Measurements from ENCODE around the gene SCNM1. TPM values are rescaled to one million over a fixed set of nuclear protein-coding genes. Genes with fewer than 3 reads are reported as not detected.
A peak's percentile ranks its signal among the peaks of the same experiment; 100 is the strongest.

The SCNM1 gene
- 19.7 and 34.9 TPM in 2 replicates for total RNA-seq

DNA sequence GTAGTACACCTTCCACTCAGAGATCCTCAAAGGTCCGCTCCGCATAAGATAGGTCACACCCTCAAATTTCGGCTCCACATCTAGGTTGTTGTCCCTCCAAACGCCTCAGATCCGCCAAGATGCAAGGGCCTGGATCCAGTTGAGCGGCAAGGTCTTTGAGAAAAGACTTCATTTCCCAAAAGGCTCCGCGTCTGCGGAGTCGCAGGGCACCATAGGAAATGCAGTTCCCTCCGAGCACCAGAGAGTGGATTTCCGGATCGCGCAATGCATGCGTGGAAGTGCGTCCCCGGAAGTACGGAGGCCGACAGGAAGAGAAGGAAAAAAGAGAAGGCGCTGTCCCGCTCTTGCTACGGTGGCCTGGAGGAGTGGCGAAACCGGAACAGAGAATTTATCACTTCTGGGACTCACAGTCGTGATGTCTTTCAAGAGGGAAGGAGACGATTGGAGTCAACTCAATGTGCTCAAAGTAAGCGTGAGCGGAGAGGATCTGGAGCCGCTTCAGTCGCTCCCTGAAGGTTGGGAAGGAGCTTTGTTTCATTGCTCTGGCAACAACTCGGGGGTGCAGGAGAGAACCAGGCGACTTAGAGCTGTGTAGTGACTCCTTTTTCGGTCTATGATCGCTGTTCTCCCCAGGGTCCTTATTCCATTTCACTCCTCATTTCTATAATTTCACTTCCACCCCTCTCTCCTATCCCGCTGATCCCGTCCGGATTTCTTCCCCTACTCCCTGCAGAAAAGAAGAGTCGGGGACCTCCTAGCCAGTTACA lies at the start of gene SCNM1, which contains the start of gene LYSMD1:
SCNM1 (plus strand) TSS at position 407 of the 767 bp plus-strand sequence; CDS start at position 416, 9 bp downstream.
LYSMD1 (minus strand) TSS at position 165 of the 767 bp plus-strand sequence. CDS start 644 bp downstream, outside the sequence.
- H3K36me3 ChIP-seq (ENCODE audit: control insufficient read depth, insufficient read depth, low read length), result peaks cover 8% of the 10 kb centered on the region

DNA sequence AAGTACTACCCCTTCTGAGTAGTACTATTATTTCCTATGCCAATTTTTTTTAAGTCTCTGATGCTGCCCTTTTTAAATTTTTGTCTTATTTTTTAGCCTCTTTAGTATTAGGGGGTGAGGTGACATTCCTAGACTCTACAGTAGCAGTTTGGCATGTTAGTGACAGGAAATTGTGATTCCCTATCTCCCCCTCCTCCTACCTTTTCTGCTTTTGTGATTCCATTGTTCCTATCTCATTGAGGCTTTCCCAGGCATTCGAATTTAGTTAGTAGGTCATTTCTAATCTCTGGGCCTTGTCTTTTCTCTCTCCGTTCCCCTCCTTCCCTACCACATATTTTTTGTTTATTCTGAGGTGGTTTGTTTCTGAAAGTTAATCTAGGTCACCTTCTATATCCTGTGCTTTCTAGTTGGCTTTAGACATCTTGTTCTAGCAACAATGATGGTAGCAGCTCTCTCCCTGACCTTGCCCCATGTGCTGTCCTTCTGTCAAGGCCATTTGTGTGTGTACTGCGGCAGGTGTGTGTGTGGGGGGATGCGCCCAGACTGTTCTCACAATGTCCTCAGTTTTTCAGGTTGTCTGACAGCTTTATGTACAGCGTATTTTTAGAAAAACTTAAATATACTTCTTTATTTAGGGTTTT lies 41.1 kb upstream of the SCNM1 start:
- FAIRE-seq, result no peak
- TF ChIP-seq CTCF (IDR thresholded peaks at IDR 0.05; ENCODE audit: insufficient read depth, low read length, severe bottlenecking), result no peak

More for the DNA sequence above, at the start of gene SCNM1, which contains the start of gene LYSMD1:
- FAIRE-seq, result peak; percentile 77
- H3K27me3 ChIP-seq (ENCODE audit: control insufficient read depth, insufficient read depth, low read length), result no peaks in the 10 kb centered on the region
- H3K4me3 ChIP-seq (ENCODE audit: low read depth, low read length), result peak within 1 kb of the TSS; percentile 66
- peak; percentile 95 for DNase-seq (ENCODE audit: low read depth)
- no peak for TF ChIP-seq CTCF (IDR thresholded peaks at IDR 0.05; ENCODE audit: insufficient read depth, low read length, severe bottlenecking)

DNA sequence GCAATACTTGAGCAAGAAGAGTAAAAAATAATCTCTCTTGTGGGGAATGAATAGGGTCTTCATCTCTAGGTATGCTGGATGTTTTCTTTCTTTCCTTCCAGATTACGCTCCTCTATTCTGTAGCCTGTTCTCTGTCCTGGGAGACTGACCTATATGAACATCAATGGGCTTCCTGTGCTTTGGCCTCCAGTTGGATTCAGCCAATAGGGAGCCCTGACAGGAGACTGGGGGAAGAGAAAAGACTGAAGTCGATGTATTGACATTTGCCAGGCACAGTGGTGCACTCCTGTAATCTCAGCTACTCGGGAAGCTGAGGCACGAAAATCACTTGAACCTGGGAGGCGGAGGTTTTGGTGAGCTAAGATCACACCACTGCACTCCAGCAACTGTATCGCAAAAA lies 37.1 kb upstream of the SCNM1 start:
- no peak for FAIRE-seq
- Histone ChIP-seq H3K4me3 (ENCODE audit: low read depth, low read length) (no peak overlapping the region), H3K36me3 (ENCODE audit: control insufficient read depth, insufficient read depth, low read length) (no peaks in the 10 kb centered on the region), H3K27me3 (ENCODE audit: control insufficient read depth, insufficient read depth, low read length) (no peaks in the 10 kb centered on the region)
- DNase-seq (ENCODE audit: low read depth), result no peak
- TF ChIP-seq CTCF (IDR thresholded peaks at IDR 0.05; ENCODE audit: insufficient read depth, low read length, severe bottlenecking), result no peak

More for the DNA sequence above, 41.1 kb upstream of the SCNM1 start:
- DNase-seq (ENCODE audit: low read depth), result no peak
- Histone ChIP-seq H3K27me3 (ENCODE audit: control insufficient read depth, insufficient read depth, low read length) (no peaks in the 10 kb centered on the region), H3K36me3 (ENCODE audit: control insufficient read depth, insufficient read depth, low read length) (no peaks in the 10 kb centered on the region), H3K4me3 (ENCODE audit: low read depth, low read length) (no peak overlapping the region)

- Histone ChIP-seq H3K27me3 (ENCODE audit: control insufficient read depth, insufficient read depth, low read length) (no peaks in the 10 kb centered on the region), H3K36me3 (ENCODE audit: control insufficient read depth, insufficient read depth, low read length) (no peaks in the 10 kb centered on the region), H3K4me3 (ENCODE audit: low read depth, low read length) (peak overlapping the region; percentile 40)
- DNase-seq (ENCODE audit: low read depth) (peak; percentile 87), FAIRE-seq (no peak)
- TF ChIP-seq CTCF (IDR thresholded peaks at IDR 0.05; ENCODE audit: insufficient read depth, low read length, severe bottlenecking), result no peak
Measured at GRCh38 chr1:151130987-151131586, 34.9 kb upstream of the SCNM1 start.

DNA sequence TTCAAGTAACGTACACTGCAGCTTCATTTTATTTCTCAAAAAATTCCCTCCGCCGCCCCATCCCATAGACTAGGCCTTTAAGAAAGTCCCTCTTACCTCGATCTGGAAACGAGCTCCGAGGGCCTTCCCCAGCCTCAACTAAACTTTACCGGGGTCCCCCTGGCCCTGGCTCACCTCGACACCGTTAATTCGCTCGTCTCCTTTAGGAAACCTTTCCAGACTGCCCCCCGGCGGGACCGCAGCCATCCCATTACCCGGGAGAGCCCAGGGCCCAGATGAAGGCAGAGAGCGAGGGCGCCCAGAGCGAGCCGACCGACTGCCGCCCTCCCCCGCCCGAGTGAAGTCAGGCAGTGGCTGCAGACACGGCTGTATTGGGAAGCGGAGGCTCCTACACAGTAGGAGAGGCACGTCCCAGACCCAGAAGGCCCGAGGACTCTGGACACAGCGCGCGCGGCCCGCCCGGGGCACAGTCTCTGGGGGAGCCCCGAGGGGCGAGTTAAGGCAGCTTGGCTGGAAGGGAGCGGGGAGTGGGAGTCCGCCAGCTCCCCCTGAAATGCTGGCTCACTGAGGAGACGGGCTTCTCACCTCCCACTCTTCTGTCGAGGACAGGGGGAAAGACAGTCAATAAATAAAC lies 34.1 kb upstream of the SCNM1 start:
- H3K4me3 ChIP-seq (ENCODE audit: low read depth, low read length), result peak overlapping the region; percentile 40
- no peaks in the 10 kb centered on the region for H3K27me3 ChIP-seq (ENCODE audit: control insufficient read depth, insufficient read depth, low read length)
- FAIRE-seq (no peak), DNase-seq (ENCODE audit: low read depth) (no peak)
- no peak for TF ChIP-seq CTCF (IDR thresholded peaks at IDR 0.05; ENCODE audit: insufficient read depth, low read length, severe bottlenecking)
- no peaks in the 10 kb centered on the region for H3K36me3 ChIP-seq (ENCODE audit: control insufficient read depth, insufficient read depth, low read length)
